SK-N-MC (cell line): ENCODE results near the gene ABCC2.
"Not testable (repeated sequence)": the region's sequence is repeated elsewhere in the genome, so short reads cannot be mapped to it uniquely, and the experiment has no call there.

Experiments used
- DNase-seq: peaks from one replicate; pipeline ENCODE4 v3.0.0-alpha.2; 2011; ENCODE audit warnings: low read depth, low spot score
- H3K27ac ChIP-seq: fragments of 200-600 bp; sonication (generic); 2 replicates; pipeline ENCODE4 v1.5.1; 2016; ENCODE audit warnings: mixed run types
- H3K36me3 ChIP-seq: fragments of 200-600 bp; sonication (generic); 2 replicates; pipeline ENCODE4 v1.6.1; 2017; ENCODE audit warnings: antibody characterized with exemption, low read length, mixed read lengths; ENCODE audit not compliant: insufficient read depth
- H3K4me3 ChIP-seq: fragments of 200-600 bp; sonication (generic); 2 replicates; pipeline ENCODE4 v1.5.1; 2016
- H3K9ac ChIP-seq: fragments of 200-600 bp; sonication (generic); 2 replicates; pipeline ENCODE4 v1.8.0; 2017; ENCODE audit warnings: mixed run types, mixed read lengths; ENCODE audit not compliant: insufficient read length
- H3K9me3 ChIP-seq: fragments of 200-600 bp; sonication (generic); 2 replicates; pipeline ENCODE4 v1.6.1; 2017; ENCODE audit warnings: low read depth, mild to moderate bottlenecking, antibody characterized with exemption, low read length, moderate library complexity, mixed read lengths
- EZH2 ChIP-seq: fragments of 200-600 bp; sonication (generic); IDR thresholded peaks from one replicate; pipeline ENCODE4 v1.6.1; 2017; ENCODE audit warnings: antibody characterized with exemption
- FOXP2 ChIP-seq: optimal IDR thresholded peaks from 2 replicates; pipeline ENCODE3; 2011; ENCODE audit warnings: mild to moderate bottlenecking, moderate library complexity; ENCODE audit not compliant: insufficient read depth; ENCODE audit errors: extremely low read length, control extremely low read depth
- POLR2AphosphoS5 ChIP-seq: IDR thresholded peaks from 2 replicates; pipeline ENCODE4 v1.6.1; 2012; ENCODE audit warnings: mild to moderate bottlenecking, low read depth, low read length, borderline replicate concordance

ABCC2 gene

GRCh38 chr10:99881371-99881770 is 98.9 kb downstream of the ABCC2 start:
- no peak for DNase-seq
- no peak overlapping the region for H3K4me3 ChIP-seq
- no peaks in the 10 kb centered on the region for H3K9me3 ChIP-seq
- peaks cover 36% of the 10 kb centered on the region; the same call in 1 of the 2 replicates for H3K36me3 ChIP-seq
- TF ChIP-seq EZH2, result no peak
- no peak for TF ChIP-seq FOXP2
- TF ChIP-seq POLR2AphosphoS5, result no peak
- H3K27ac ChIP-seq, result no peak overlapping the region
- no peak overlapping the region for H3K9ac ChIP-seq

- DNase-seq, result no peak
- Histone ChIP-seq H3K9me3 (no peaks in the 10 kb centered on the region), H3K9ac (no peak overlapping the region), H3K36me3 (peaks cover 30% of the 10 kb centered on the region; the same call in 1 of the 2 replicates), H3K27ac (no peak overlapping the region), H3K4me3 (no peak overlapping the region)
- no peak for TF ChIP-seq FOXP2
- no peak for TF ChIP-seq POLR2AphosphoS5
These were observed 101.1 kb downstream of the ABCC2 start for GRCh38 chr10:99883523-99883922.

GRCh38 chr10:99888622-99889021 is 106.2 kb downstream of the ABCC2 start:
- no peak overlapping the region for H3K9ac ChIP-seq
- TF ChIP-seq POLR2AphosphoS5, result no peak
- TF ChIP-seq EZH2, result no peak
- no peak for TF ChIP-seq FOXP2
- peaks cover 20% of the 10 kb centered on the region; the same call in 1 of the 2 replicates for H3K36me3 ChIP-seq
- no peak overlapping the region for H3K4me3 ChIP-seq
- no peak for DNase-seq
- no peak overlapping the region for H3K27ac ChIP-seq
- no peaks in the 10 kb centered on the region for H3K9me3 ChIP-seq

DNA sequence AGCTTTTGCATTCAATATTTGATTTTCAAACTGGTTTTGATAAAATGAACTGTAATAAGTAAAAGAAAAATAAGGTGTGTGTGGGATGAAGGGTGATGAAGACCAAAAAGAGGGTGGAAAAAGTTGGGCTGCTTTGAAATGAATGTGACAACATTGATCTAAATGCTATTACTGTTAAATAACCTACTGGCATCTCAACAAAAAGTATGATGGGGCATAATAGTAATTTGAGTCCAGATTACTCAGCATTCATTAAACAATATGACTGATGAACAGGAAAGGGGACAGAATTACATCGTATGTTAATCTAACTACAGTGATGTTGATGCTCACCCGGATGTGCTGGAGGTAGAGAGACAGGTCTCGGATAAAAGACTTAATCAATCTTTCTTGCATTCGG is 112.2 kb downstream of the ABCC2 start:
- TF ChIP-seq POLR2AphosphoS5 (no peak), FOXP2 (no peak), EZH2 (no peak)
- H3K36me3 ChIP-seq, result peaks cover 40% of the 10 kb centered on the region

GRCh38 chr10:99895066-99895465 is 112.6 kb downstream of the ABCC2 start:
- not testable (repeated sequence) for H3K27ac ChIP-seq, DNase-seq, H3K9me3 ChIP-seq, H3K9ac ChIP-seq, H3K4me3 ChIP-seq
- peaks cover 40% of the 10 kb centered on the region for H3K36me3 ChIP-seq

More for the DNA sequence above, 112.2 kb downstream of the ABCC2 start:
- H3K9ac ChIP-seq, result no peak overlapping the region
- no peak overlapping the region for H3K27ac ChIP-seq
- no peaks in the 10 kb centered on the region for H3K9me3 ChIP-seq
- DNase-seq, result no peak
- H3K4me3 ChIP-seq, result no peak overlapping the region

GRCh38 chr10:99895867-99896266 is 113.4 kb downstream of the ABCC2 start:
- no peak for TF ChIP-seq POLR2AphosphoS5
- TF ChIP-seq FOXP2, result no peak
- TF ChIP-seq EZH2, result no peak
- H3K27ac ChIP-seq, result no peak overlapping the region
- no peak overlapping the region for H3K4me3 ChIP-seq
- no peak for DNase-seq
- H3K9ac ChIP-seq, result no peak overlapping the region
- H3K9me3 ChIP-seq, result no peaks in the 10 kb centered on the region
- H3K36me3 ChIP-seq, result peaks cover 40% of the 10 kb centered on the region
